ENCODE data around the gene ANTXR2. TPM values are rescaled to one million over a fixed set of nuclear protein-coding genes. Genes with fewer than 3 reads are reported as not detected.

Gene ANTXR2
- total and polyA plus RNA-seq, 2 of the 8 experiments (the other 6 are each of a cell fraction or from before 2014, with no cell fraction given), result 1.1 to 7.5 TPM

DNA sequence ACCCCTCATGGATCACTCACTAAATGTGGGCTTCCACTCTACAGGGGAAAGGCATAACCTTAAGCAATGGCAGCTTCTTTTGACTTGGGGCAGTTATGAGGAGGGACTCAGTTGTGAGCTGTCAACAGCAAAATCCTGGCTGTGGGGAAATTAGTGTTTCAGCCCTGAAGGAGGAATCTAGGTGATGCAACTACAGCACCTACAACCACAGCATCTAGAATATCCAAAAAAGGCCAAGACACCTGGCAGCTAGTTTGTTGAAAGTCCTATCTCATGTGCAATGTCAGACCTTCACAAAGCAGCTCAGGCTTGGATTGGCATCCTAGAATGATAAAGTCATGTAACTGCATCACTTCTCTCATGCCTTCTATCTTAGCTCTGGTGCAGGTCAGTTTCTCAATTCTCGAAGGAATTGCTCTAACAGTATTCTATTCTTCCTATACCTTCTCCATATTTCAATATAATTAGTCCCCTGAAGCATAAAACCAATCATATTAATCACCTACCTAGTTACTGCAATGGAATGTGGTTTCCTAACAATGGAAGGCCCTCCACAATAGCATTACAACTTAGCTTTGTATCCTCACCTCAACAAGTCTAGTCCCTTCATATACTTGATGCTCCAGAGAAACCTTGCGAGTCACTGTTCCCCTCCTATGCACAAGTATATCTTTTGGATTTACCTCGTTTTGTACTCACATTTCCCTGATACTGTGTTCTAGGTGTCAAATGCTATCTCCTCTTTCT is 5.5 kb upstream of the ANTXR2 start (continued):
- TF ChIP-seq, protein P1, sequence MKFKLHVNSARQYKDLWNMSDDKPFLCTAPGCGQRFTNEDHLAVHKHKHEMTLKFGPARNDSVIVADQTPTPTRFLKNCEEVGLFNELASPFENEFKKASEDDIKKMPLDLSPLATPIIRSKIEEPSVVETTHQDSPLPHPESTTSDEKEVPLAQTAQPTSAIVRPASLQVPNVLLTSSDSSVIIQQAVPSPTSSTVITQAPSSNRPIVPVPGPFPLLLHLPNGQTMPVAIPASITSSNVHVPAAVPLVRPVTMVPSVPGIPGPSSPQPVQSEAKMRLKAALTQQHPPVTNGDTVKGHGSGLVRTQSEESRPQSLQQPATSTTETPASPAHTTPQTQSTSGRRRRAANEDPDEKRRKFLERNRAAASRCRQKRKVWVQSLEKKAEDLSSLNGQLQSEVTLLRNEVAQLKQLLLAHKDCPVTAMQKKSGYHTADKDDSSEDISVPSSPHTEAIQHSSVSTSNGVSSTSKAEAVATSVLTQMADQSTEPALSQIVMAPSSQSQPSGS (IDR thresholded peaks at IDR 0.05; ENCODE audit: low read length), result no peak
- TF ChIP-seq RXRA (IDR thresholded peaks at IDR 0.05; ENCODE audit: insufficient read depth, low read depth, low read length) (no peak), POLR2AphosphoS5 (IDR thresholded peaks at IDR 0.05; ENCODE audit: low read depth, low read length) (no peak), SIX5 (IDR thresholded peaks at IDR 0.05; ENCODE audit: low read depth, low read length) (no peak)

Measured in H1 (cell line).